Right lobe of liver (tissue), 6 donors: ENCODE measurements around the gene ODAD2. TPM values are rescaled to one million over a fixed set of nuclear protein-coding genes. Genes with fewer than 3 reads are reported as not detected.
"Not testable (repeated sequence)": the region's sequence is repeated elsewhere in the genome, so short reads cannot be mapped to it uniquely, and the experiment has no call there.

Experiments used
- ATAC-seq, 4 donors: fragments of 200-7000 bp; cut with Tn5 transposase; one replicate each; pipeline ENCODE4 v1.9.1; 2020; ENCODE audit warnings: mild to moderate bottlenecking in 4 of 4, moderate library complexity in 4 of 4
- DNase-seq, 3 donors: peaks; one replicate each; pipeline ENCODE4 v3.0.0-alpha.2; 2020
- H3K27ac ChIP-seq, 3 donors: fragments of 200-600 bp; one replicate each; pipeline ENCODE4 v1.8.0; 2022
- H3K27me3 ChIP-seq, 2 donors: fragments of 200-600 bp; one replicate each; pipeline ENCODE4 v1.8.0; 2022
- H3K36me3 ChIP-seq, 4 donors: fragments of 200-600 bp; sonication (generic) in 1 of 4; one replicate each; pipeline versions ENCODE4 v1.5.1 to v1.8.0; 2017 to 2022; ENCODE audit warnings: control low read depth in 1 of 4
- H3K4me1 ChIP-seq, 4 donors: fragments of 200-600 bp; sonication (generic) in 1 of 4; one replicate each; pipeline versions ENCODE4 v1.5.1 to v1.8.0; 2017 to 2022; ENCODE audit warnings: control low read depth in 1 of 4
- H3K4me3 ChIP-seq, 3 donors: fragments of 200-600 bp; one replicate each; pipeline ENCODE4 v1.8.0; 2022
- H3K9me3 ChIP-seq, 4 donors: fragments of 200-600 bp; sonication (generic) in 1 of 4; one replicate each; pipeline versions ENCODE4 v1.5.1 to v1.8.0; 2017 to 2022; ENCODE audit warnings: control low read depth in 1 of 4
- POLR2A ChIP-seq: fragments of 450-650 bp; IDR thresholded peaks from one replicate; pipeline ENCODE4 v1.6.1; 2017; ENCODE audit warnings: antibody characterized with exemption, mild to moderate bottlenecking
- WGBS: methylation state at CpG from one replicate; pipeline ENCODE4 v1.1.6; 2018; ENCODE audit warnings: low coverage, low lambda C conversion rate; ENCODE audit not compliant: insufficient coverage; ENCODE audit errors: missing lambda C conversion rate; 5-methylcytosine and 5-hydroxymethylcytosine counted together
- intact Hi-C, 2 donors: fragments of 100-400 bp; cut with DNase I; formaldehyde crosslinking; loops; one replicate each; pipeline versions ENCODE4 v1.11.2 to v1.14.1; 2022
- total RNA-seq, 6 experiments: library from RNA; depleted of rRNA in 2 of 6; stranded (reverse); fragments of >200 nt in 2 of 6; fragmentation: NEBNext Ultra II Directional in 3 of 6; extraction: Animal tissue kit (Norgen Biotek cat#: 25700) in 3 of 6; gene quantifications; one replicate each; pipeline versions ENCODE4 v1.1.0 to v1.2.4, GENCODE V29; 2016 to 2023
- TF ChIP-seq, protein P1 (sequence below), 4 donors: fragments of 200-600 bp in 3 of 4; fragments of 450-650 bp in 1 of 4; IDR thresholded peaks; one replicate each; pipeline versions ENCODE4 v1.5.1 to v1.8.0; 2016 to 2022; ENCODE audit warnings: antibody characterized with exemption in 4 of 4, mild to moderate bottlenecking in 2 of 4
- donor health status: DM: no; HTN: yes; CAD: no.
- donor health status: DM: no; HTN: no; CAD: no.
- donor health status: DM: no; HTN: no; CAD: no.
- donor health status: DM: no; HTN: yes; CAD: no.
- donor health status: DM: no; HTN: yes; CAD: no.

The ODAD2 gene
- total RNA-seq, 6 experiments from 2014 or later, result 0.44 to 0.81 (median 0.55) TPM; not detected in 3

DNA sequence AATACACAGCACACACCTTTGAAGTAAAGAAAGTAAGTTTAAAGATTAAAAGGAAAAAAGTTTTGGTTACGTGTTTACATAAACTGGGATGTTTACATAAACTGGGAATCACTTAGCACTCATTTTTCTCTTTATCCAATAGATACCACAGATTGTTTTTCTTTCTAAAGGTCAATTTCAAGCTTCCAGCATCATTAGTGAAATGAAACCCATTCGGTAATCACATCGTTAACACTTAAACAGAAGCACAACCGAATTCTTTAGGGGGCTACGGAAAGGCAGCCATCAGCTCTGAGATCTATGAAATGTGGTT, 1.1 kb downstream of the ODAD2 start:
- no peaks in the 10 kb centered on the region for H3K36me3 ChIP-seq
- H3K4me1 ChIP-seq, result peaks cover 0 to 4% (median 0%) of the 10 kb centered on the region in 4 donors
- no peak overlapping the region for H3K27ac ChIP-seq
- TF ChIP-seq, protein P1, sequence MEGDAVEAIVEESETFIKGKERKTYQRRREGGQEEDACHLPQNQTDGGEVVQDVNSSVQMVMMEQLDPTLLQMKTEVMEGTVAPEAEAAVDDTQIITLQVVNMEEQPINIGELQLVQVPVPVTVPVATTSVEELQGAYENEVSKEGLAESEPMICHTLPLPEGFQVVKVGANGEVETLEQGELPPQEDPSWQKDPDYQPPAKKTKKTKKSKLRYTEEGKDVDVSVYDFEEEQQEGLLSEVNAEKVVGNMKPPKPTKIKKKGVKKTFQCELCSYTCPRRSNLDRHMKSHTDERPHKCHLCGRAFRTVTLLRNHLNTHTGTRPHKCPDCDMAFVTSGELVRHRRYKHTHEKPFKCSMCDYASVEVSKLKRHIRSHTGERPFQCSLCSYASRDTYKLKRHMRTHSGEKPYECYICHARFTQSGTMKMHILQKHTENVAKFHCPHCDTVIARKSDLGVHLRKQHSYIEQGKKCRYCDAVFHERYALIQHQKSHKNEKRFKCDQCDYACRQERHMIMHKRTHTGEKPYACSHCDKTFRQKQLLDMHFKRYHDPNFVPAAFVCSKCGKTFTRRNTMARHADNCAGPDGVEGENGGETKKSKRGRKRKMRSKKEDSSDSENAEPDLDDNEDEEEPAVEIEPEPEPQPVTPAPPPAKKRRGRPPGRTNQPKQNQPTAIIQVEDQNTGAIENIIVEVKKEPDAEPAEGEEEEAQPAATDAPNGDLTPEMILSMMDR (IDR thresholded peaks at IDR 0.05), result no peak
- TF ChIP-seq POLR2A, result no peak
- DNase-seq (no peak), ATAC-seq (peak in 1 of 4 donors; percentile 7)
- no peaks in the 10 kb centered on the region for H3K27me3 ChIP-seq
- no peaks in the 10 kb centered on the region for H3K9me3 ChIP-seq
- WGBS, result 4% methylated on average over 5 of the region's 5 CpGs
- intact Hi-C loops, result no loop called here
- peak overlapping the region; percentile 59 to 73 (median 61) for H3K4me3 ChIP-seq

DNA sequence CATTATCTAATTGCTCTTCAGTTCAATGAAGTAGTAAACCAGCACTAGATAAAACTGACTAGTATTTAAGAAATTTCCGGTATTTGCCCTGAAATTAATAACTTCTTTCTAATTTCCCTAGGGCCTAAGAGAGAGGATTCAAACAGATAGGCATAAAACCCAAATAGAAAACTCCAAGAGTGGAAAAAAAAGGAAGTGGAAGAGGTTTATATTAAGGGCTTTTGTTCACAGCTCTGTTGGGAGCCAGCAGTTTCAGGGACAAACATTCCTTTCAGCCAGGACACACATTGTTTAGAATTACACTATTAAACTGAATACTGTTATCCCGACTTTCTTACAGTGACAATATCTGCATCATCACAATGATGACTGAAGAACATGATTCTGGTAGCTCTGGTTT, 3.6 kb downstream of the ODAD2 start:
- no peak for TF ChIP-seq POLR2A
- TF ChIP-seq, protein P1 (IDR thresholded peaks at IDR 0.05), result no peak
- WGBS, result 63% methylated on average over 2 of the region's 2 CpGs
- no peaks in the 10 kb centered on the region for H3K9me3 ChIP-seq
- no peak for ATAC-seq
- H3K27me3 ChIP-seq, result no peaks in the 10 kb centered on the region
- intact Hi-C loops, result no loop called here
- DNase-seq, result no peak
- no peaks in the 10 kb centered on the region for H3K36me3 ChIP-seq
- H3K27ac ChIP-seq, result no peak overlapping the region
- H3K4me3 ChIP-seq, result no peak overlapping the region
- peaks cover 0 to 4% (median 0%) of the 10 kb centered on the region in 4 donors for H3K4me1 ChIP-seq

DNA sequence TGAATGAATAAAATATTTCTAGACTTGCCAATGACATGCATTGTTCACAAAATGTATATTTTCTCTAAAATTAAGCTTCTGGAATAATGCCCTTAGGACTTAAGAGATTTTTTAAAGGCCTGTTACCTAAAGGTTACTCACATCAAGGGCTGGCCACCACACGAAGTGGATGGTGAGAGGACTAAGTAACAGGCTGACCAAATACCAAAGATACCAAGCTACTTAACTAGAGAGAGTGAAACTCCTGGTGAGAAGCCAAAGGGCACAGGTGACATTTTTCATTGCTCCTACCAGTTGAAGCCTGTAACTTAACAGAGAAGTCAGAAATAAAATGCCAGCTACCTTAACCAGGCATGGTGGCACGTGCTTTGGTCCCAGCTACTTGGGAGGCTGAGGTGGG, 9.5 kb downstream of the ODAD2 start:
- ATAC-seq, H3K36me3 ChIP-seq, H3K27me3 ChIP-seq, H3K4me3 ChIP-seq, H3K27ac ChIP-seq, DNase-seq, intact Hi-C loops, H3K9me3 ChIP-seq, H3K4me1 ChIP-seq: not testable (repeated sequence)
- 79% methylated on average over 2 of the region's 2 CpGs for WGBS

DNA sequence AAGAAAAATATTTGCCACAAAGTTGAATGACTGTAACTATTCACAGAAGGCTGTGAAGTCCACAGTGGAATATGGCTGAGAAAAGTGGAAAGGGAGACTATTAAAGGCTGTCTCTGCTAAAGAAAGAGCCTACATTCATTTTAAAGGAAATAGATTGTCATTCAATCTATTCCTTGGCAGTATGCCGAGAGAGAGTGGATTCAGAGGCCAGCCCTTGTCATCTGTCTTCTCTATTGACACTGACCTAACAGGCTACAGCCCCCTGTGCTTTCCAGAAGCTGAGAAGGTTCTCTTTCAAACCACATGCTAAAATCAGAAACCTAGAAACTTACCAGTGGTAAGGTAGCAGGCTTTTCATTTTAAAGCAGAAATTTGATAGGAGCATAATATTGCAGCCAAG, 12.1 kb downstream of the ODAD2 start:
- intact Hi-C loops, result no loop called here
- no peak overlapping the region for H3K27ac ChIP-seq
- no peak for TF ChIP-seq POLR2A
- TF ChIP-seq, protein P1 (IDR thresholded peaks at IDR 0.05), result no peak
- DNase-seq, result no peak
- H3K9me3 ChIP-seq, result no peaks in the 10 kb centered on the region
- H3K4me1 ChIP-seq, result no peaks in the 10 kb centered on the region
- H3K36me3 ChIP-seq, result no peaks in the 10 kb centered on the region
- H3K4me3 ChIP-seq, result no peak overlapping the region
- no peak for ATAC-seq
- 43% methylated on average over 1 of the region's 1 CpG for WGBS
- H3K27me3 ChIP-seq, result no peaks in the 10 kb centered on the region

DNA sequence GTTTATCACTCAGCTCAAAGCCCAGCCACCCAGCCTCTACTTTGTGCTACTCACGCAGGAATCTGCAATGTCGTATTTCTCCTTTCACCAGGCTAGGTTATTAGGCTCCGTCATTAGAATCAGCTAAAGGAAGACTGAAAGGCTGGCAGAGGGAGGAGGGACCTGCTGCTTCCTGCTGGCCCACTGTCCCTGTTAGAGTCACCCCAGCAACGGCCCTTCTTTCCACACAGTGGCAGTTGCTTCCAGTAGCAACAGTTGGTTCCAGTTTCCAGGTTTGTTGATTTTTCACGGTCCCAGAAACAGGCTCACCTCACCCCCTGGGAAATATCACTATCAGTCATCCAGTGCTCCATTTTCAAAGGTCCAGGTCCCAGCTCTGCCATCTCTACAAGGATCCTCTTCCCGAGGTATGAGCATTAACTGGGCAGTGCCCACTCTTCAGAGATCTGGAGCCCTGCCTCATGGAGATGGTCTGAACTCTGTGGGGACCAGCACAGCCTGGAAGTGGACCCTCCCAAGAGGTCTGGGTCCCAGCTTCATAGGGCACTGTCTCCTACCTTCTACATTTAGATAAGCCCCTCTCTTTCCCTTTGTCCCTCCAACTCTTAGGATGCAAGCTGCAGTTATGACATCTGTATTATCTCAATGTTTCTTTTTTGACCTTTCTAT, 15.9 kb downstream of the ODAD2 start:
- TF ChIP-seq, protein P1 (IDR thresholded peaks at IDR 0.05), result no peak
- TF ChIP-seq POLR2A, result no peak
- Histone ChIP-seq H3K4me1 (no peaks in the 10 kb centered on the region), H3K36me3 (no peaks in the 10 kb centered on the region), H3K27me3 (no peaks in the 10 kb centered on the region), H3K4me3 (no peak overlapping the region), H3K27ac (no peak overlapping the region), H3K9me3 (no peaks in the 10 kb centered on the region)
- no peak for ATAC-seq
- WGBS, result 50% methylated on average over 2 of the region's 6 CpGs
- intact Hi-C loops, result no loop called here
- no peak for DNase-seq
